Measurements from ENCODE around the gene OGN.

GRCh38 chr9:92342825-92343488 is 61.4 kb downstream of the OGN start:
- TF ChIP-seq, protein P1, sequence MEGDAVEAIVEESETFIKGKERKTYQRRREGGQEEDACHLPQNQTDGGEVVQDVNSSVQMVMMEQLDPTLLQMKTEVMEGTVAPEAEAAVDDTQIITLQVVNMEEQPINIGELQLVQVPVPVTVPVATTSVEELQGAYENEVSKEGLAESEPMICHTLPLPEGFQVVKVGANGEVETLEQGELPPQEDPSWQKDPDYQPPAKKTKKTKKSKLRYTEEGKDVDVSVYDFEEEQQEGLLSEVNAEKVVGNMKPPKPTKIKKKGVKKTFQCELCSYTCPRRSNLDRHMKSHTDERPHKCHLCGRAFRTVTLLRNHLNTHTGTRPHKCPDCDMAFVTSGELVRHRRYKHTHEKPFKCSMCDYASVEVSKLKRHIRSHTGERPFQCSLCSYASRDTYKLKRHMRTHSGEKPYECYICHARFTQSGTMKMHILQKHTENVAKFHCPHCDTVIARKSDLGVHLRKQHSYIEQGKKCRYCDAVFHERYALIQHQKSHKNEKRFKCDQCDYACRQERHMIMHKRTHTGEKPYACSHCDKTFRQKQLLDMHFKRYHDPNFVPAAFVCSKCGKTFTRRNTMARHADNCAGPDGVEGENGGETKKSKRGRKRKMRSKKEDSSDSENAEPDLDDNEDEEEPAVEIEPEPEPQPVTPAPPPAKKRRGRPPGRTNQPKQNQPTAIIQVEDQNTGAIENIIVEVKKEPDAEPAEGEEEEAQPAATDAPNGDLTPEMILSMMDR (IDR thresholded peaks at IDR 0.05; ENCODE audit: low read depth, low read length, poor library complexity, severe bottlenecking) = no peak
- TF ChIP-seq EZH2phosphoT487 (IDR thresholded peaks at IDR 0.05; ENCODE audit: borderline replicate concordance, low read length) = no peak

Data from DOHH2 (cell line).